ENCODE measurements around the gene ANP32E.
A peak's percentile ranks its signal among the peaks of the same experiment; 100 is the strongest.
"Not testable (repeated sequence)": the region's sequence is repeated elsewhere in the genome, so short reads cannot be mapped to it uniquely, and the experiment has no call there.

Gene ANP32E

GRCh38 chr1:150257624-150258585, 22.0 kb upstream of the ANP32E start, which contains the start of gene CA14:
Gene CA14, plus strand, starts transcription at chr1:150257774. Its CDS starts 355 bp downstream, at chr1:150258129.
- DNase-seq: peak in 50 of 56 donors; percentile 11 to 84 (median 51)

GRCh38 chr1:150256554-150257341, 20.8 kb upstream of the ANP32E start:
- DNase-seq: peak in 52 of 56 donors; percentile 12 to 91 (median 68)

- DNase-seq: peak in 2 of 56 donors; percentile 40 to 42
Observed at GRCh38 chr1:150256198-150256553, 20.3 kb upstream of the ANP32E start.

DNA sequence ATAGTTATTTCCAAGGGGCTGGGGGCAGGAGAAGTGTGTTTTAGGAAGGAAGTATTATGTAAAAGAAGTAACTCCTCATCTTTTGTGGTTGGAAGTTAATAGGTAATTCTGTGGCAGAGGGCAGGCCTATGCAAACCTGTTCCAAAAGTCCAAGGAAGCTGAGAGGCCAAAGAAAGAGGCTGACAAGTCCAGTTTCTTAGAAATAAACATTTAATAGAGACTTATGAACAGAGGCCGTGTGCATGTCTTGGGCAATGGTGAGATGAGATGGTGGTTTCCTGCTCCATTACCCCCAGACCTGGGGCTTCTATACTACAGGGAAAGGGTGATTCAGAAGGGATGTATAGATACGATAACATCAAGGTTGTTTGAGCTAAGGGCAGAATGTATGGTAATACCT, 14.0 kb upstream of the ANP32E start:
- DNase-seq: no peak

GRCh38 chr1:150243003-150243402, 7.1 kb upstream of the ANP32E start:
- DNase-seq: no peak

GRCh38 chr1:150237746-150238145, 1.8 kb upstream of the ANP32E start:
- DNase-seq: no peak

DNA sequence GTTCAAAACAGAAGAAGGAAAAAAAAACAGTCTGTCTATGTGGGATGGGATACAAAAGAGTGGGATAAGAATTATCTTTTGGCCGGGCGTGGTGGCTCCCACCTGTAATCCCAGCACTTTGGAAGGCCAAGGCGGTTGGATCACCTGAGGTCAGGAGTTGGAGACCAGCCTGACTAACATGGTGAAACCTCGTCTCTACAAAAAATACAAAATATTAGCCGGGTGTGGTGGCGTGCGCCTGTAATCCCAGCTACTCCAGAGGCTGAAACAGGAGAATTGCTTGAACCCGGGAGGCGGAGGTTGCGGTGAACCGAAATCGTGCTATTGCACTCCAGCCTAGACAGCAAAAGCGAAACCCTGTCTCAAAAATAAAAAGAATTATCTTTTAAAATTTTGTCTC, 1.3 kb upstream of the ANP32E start:
- DNase-seq: not testable (repeated sequence)

DNA sequence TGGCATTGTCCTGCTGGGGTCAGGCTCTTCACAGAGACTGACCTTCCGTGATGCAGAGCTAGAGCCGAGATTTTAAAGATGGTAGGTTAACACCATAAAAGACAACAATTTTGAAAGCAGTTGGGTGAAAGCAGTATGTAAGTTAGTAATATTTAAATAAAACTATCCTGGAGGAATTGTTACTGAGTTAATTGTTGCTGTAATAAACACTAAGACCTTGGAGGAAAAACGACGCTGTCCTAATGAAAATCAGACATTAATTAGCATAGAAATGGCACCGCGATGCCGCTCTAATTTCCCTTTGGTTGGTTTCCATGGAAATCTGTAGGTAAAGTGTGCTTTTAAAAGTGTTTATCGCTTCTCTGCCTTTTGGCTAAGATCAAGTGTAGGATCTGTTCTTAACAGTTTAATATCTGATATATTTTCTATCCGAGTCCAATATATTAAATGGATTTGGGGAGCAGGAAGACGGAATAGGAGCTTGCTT, 745 bp upstream of the ANP32E start:
- DNase-seq: no peak

DNA sequence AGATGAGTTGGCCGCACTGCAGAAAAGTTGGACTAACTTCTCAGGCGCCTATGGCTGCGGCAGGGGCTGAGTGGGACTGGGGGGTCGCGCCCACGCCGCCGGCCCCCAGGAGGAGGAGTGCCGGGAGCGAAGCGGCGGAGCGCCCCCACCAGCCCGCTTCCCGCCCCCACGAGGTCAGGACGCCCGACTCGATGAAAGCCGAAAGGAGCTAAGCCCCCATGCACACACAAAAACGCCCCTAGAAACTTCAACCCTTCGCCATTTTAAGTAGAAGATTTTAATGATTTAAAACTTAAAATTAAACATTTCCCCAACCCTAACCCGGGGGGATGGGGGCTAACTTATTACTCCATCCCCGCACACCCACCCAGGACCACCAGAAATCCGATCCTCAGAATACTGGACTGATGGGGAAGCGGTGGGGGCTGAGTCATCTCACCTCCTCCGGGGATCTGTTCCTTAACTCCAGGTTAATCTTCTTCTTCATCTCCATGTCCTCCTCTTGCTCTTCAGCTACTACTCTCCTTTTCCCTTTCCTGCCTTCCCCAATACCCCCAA, 539 bp downstream of the ANP32E start:
- DNase-seq: peak in 11 of 56 donors; percentile 17 to 57 (median 33)

DNA sequence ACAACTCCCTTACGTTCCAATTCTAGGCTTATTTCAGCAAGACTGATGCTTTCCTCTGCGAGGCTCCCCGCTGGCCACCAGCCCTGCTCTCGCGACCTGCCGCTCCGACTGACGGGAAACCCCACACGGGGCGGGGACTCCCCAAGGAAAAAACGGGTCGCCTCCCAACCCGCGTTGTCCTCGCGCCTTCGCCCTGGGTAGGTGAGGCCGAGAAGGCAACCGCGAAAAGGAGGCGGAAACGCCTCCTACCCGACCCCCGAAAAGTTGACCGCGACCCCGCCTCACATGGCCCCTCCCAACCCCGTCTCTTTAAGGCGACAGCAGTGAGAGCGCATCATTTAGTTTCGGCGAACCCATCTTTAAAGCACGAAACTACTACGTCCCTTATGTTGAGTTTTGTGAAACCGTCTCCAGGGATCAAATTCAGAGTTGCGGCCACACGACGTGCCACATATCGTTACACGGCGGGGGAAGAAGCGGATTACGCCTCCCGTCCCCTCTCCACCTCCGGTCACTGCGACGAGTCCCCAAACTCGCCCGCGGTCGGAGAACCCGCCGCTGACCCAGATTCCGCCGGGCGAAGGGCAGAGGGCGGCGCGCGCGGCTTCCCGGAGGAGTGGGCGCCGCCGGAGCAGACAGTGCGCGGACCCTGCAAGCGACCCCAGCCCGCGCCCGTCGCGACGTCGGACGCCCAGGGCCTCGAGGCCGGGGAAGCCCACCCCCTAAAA, 1.2 kb downstream of the ANP32E start:
- DNase-seq: peak in 50 of 56 donors; percentile 13 to 77 (median 58)

- DNase-seq: no peak
Observed at GRCh38 chr1:150234309-150234565, 1.7 kb downstream of the ANP32E start.

DNA sequence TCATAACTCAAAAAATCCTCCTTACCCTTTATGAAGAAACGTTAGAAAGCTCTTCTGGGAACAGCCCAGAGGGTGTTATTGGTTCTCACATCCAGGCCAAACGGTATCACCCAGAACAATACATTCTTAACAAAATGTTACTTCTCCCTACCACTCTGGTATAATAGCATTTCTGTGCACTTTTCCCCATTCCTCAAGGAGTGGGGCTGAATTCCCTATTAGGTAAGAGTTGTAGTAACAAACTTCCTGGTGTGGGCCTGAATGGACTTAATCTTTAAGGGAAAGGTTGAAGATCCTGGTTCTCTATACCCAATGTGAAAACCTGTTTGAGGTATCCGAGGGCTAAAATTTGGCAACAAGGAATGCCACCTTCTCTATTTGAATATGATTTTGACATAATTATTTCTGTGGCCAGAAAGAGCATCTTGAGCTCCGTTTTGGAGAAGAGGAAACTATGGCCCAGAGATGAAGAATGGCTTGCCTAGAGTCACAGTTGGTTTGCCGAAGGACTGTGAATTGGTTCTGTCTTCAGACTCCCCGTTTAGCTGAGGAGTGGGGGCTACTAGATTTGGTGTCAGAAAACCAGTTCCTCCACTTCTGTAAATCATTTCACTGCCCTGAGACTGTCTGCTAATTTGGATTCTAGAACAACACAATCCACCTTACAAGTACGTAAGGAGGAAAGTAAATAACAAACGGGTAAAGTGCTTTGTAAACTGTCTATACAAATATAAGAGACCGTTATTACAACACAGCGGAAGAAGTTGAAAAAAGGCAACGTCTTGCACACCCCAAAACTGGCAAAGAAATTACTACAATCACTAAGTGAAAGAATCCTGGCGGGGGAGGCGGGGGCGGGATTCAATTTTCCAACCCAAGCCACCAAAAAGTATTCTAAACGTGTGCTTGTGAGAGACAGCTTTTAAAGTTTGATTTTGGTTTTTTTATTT, 2.3 kb downstream of the ANP32E start:
- DNase-seq: peak in 4 of 56 donors; percentile 2 to 27 (median 9)

- DNase-seq: not testable (repeated sequence)
Observed at GRCh38 chr1:150232921-150233320, 3.0 kb downstream of the ANP32E start.

DNA sequence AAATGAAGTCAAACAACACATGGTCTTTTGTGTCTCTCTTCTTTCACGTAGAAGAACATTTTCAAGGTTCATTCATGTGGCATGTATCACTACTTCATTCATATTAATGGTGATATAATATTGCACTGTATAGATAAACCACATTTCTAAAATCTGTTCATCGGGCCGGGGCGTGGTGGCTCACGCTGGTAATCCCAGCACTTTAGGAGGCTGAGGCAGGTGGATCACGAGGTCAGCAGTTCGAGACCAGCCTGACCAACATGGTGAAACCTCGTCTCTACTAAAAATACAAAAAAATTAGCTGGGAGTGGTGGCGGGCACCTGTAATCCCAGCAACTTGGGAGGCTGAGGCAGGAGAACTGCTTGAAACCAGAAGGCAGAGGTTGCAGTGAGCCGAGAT, 7.7 kb downstream of the ANP32E start:
- DNase-seq: not testable (repeated sequence)

DNA sequence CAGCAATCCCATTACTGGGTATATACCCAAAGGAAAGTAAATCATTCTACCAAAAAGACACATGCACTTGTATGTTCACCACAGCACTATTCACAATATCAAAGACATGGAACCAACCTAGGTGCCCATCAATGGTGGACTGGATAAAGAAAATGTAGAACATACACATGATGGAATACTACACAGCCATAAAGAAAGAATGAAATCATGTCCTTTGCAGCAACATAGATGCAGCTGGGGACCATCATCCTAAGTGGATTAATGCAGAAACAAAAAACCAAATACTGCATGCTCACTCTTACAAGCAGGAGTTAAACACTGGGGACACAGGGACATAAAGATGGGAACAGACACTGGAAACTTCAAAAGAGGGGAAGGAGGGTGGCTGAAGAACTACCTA, 8.7 kb downstream of the ANP32E start:
- no peak for DNase-seq

DNA sequence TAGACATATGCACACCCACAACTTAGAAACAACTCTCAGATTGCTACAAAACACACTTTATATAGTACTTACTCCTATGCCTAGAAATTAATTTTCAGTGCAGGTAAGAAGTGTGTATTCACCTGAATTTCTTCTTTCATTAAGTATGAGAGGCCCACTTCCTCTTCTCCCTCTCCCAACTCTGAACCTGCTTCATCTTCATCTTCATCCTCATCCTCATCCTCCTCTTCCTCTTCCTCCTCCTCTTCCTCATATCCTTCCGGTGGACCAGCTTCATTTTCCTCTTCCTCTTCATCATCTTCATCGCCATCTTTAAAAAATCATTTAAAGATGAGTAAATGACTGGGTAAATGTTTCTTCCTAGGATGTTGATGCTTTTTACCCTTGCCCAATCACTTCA, 9.4 kb downstream of the ANP32E start:
- no peak for DNase-seq

- no peak for DNase-seq
Observed at GRCh38 chr1:150225546-150225945, 10.4 kb downstream of the ANP32E start.

DNA sequence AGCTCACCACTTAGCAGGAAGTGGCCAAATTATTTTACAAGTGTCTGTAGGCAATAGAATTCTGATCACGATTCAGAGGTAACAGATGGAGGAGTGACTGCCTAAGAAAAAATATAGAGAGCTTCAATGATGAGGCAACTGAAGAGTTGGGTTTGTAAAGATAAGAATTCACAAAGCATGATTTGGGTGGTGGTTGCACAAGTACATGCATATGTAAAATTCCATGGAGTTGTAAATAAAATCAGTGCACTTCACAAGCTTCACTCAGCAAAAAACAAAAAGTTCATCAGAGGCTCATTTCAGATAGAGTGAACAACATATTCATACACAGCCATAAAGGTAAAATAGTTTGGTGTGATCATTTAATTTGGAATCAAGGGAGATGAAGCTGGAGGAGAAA, 10.9 kb downstream of the ANP32E start:
- DNase-seq: no peak

DNA sequence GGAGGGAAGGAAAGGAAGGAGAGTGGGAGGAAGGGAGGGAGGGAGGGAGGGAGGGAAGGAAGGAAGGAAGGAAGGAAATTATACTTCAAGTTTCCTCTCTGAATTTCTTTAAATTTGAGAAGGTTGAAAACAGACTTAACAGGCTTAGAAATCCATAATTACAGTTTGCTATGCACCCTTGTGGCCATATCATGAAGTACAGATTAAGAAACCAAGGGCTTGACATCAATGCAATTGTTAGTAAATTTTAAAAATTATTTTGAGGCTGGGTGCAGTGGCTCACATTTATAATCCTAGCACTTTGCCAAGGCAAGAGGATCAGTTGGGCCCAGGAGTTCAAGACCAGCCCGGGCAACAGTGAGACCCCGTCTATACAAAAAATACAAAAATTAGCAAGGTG, 14.4 kb downstream of the ANP32E start:
- DNase-seq: no peak

DNA sequence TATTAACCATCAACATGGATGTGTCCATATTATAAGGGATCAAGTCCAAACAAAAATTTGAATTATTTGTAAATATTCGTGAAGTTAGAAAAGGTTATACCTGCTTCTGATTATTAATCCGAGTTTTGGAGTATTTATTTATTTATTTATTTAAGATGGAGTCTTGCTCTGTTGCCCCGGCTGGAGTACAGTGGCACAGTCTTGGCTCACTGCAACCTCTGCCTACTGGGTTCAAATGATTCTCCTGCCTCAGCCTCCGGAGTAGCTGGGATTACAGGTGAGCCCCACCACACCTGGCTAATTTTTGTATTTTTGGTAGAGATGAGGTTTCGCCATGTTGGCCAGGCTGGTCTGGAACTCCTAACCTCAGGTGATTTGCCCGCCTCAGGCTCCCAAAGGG, 20.1 kb downstream of the ANP32E start:
- DNase-seq: not testable (repeated sequence)
